ENCODE results near the gene P2RX3.

- no peak for TF ChIP-seq CTCF (IDR thresholded peaks at IDR 0.05)
- no peak for TF ChIP-seq POLR2A (IDR thresholded peaks at IDR 0.05)
Measured at GRCh38 chr11:57360991-57361390, 22.8 kb downstream of the P2RX3 start.
